Neural cell (in vitro differentiated cells): ENCODE data around the gene ZNF438. TPM values are rescaled to one million over a fixed set of nuclear protein-coding genes. Genes with fewer than 3 reads are reported as not detected.

Source experiments
- H2AFZ ChIP-seq: fragments of 200-600, 300-800 bp; sonication (generic), shearing (Covaris generic); 2 replicates; pipeline ENCODE4 v1.6.0; 2014; ENCODE audit warnings: low read depth, mild to moderate bottlenecking, antibody characterized with exemption, low read length, moderate library complexity
- H3F3A ChIP-seq: fragments of 200-600 bp; shearing (Covaris generic); 2 replicates; pipeline ENCODE4 v1.6.1; 2016; ENCODE audit warnings: mild to moderate bottlenecking, moderate library complexity, mixed read lengths, antibody characterized with exemption, low read length; ENCODE audit not compliant: insufficient read depth, poor library complexity, severe bottlenecking
- H3K27ac ChIP-seq: fragments of 200-600, 300-800 bp; sonication (generic), shearing (Covaris generic); 2 replicates; pipeline ENCODE4 v1.5.1; 2014; ENCODE audit warnings: mild to moderate bottlenecking, low read length, moderate library complexity
- H3K27me3 ChIP-seq: fragments of 300-800, 200-600 bp; sonication (generic), shearing (Covaris generic); 2 replicates; pipeline ENCODE4 v1.6.0; 2014; ENCODE audit warnings: mild to moderate bottlenecking, low read depth, low read length, moderate library complexity; ENCODE audit not compliant: insufficient read depth
- H3K36me3 ChIP-seq: fragments of 300-800, 200-600 bp; sonication (generic), shearing (Covaris generic); 2 replicates; pipeline ENCODE4 v1.5.1; 2014; ENCODE audit warnings: mild to moderate bottlenecking, antibody characterized with exemption, low read length, moderate library complexity; ENCODE audit not compliant: insufficient read depth
- H3K4me2 ChIP-seq: fragments of 300-800, 200-600 bp; sonication (generic), shearing (Covaris generic); 2 replicates; pipeline ENCODE4 v1.6.0; 2014; ENCODE audit warnings: mild to moderate bottlenecking, low read length
- H3K4me3 ChIP-seq: fragments of 300-800, 200-600 bp; sonication (generic), shearing (Covaris generic); 2 replicates; pipeline ENCODE4 v1.5.1; 2014; ENCODE audit warnings: mild to moderate bottlenecking, low read length, moderate library complexity
- H3K79me2 ChIP-seq: fragments of 200-600 bp; shearing (Covaris generic); replicated peaks from 2 replicates; pipeline ENCODE4 v1.6.0; 2014; ENCODE audit warnings: mild to moderate bottlenecking, low read length, moderate library complexity; ENCODE audit not compliant: insufficient read depth
- H3K9ac ChIP-seq: fragments of 300-800, 200-600 bp; sonication (generic), shearing (Covaris generic); 2 replicates; pipeline ENCODE4 v1.6.1; 2016; ENCODE audit warnings: mild to moderate bottlenecking, low read length, mixed read lengths
- H3K9me2 ChIP-seq: fragments of 200-600 bp; shearing (Covaris generic); 2 replicates; pipeline ENCODE4 v1.6.1; 2016; ENCODE audit warnings: mild to moderate bottlenecking, low read length, mixed read lengths; ENCODE audit not compliant: insufficient read depth
- H3K9me3 ChIP-seq: fragments of 200-600, 300-800 bp; sonication (generic), shearing (Covaris generic); 2 replicates; pipeline ENCODE4 v1.6.1; 2016; ENCODE audit warnings: mild to moderate bottlenecking, mixed run types, low read length, moderate library complexity, mixed read lengths
- H4K20me1 ChIP-seq: fragments of 200-600 bp; shearing (Covaris generic); 2 replicates; pipeline ENCODE4 v1.6.1; 2016; ENCODE audit warnings: mild to moderate bottlenecking, mixed run types; ENCODE audit not compliant: insufficient read depth
- EZH2 ChIP-seq: fragments of 200-600, 300-800 bp; shearing (Covaris generic), sonication (generic); IDR thresholded peaks from 2 replicates; pipeline ENCODE4 v1.6.1; 2014; ENCODE audit warnings: antibody characterized with exemption, low read length, borderline replicate concordance, mild to moderate bottlenecking; ENCODE audit not compliant: insufficient read depth, poor library complexity, severe bottlenecking
- MXI1 ChIP-seq: fragments of 450-650 bp; conservative IDR thresholded peaks from 2 replicates; pipeline ENCODE4 v1.6.1; 2014; ENCODE audit warnings: antibody characterized with exemption, mild to moderate bottlenecking; ENCODE audit not compliant: poor library complexity, severe bottlenecking
- POLR2AphosphoS5 ChIP-seq: IDR thresholded peaks from 2 replicates; pipeline ENCODE4 v1.6.1; 2012
- RAD21 ChIP-seq: fragments of 450-650 bp; conservative IDR thresholded peaks from 2 replicates; pipeline ENCODE4 v1.6.1; 2014; ENCODE audit warnings: antibody characterized with exemption, mild to moderate bottlenecking, moderate library complexity
- SMC3 ChIP-seq: fragments of 450-650 bp; conservative IDR thresholded peaks from 2 replicates; pipeline ENCODE4 v1.6.1; 2014; ENCODE audit warnings: antibody characterized with exemption, mild to moderate bottlenecking, moderate library complexity; ENCODE audit not compliant: poor library complexity
- polyA plus RNA-seq: library from polyadenylated mRNA; depleted of rRNA; stranded (reverse); fragments of >200 nt; gene quantifications from 2 replicates; pipeline ENCODE4 v1.2.3, GENCODE V29; 2014
- TF ChIP-seq, protein P1 (sequence below): fragments of 450-650 bp; IDR thresholded peaks from 2 replicates; pipeline ENCODE4 v1.5.1; 2014; ENCODE audit warnings: antibody characterized with exemption, mild to moderate bottlenecking, moderate library complexity; ENCODE audit not compliant: poor library complexity, severe bottlenecking
- TF ChIP-seq, protein P2 (sequence below): IDR thresholded peaks from 2 replicates; pipeline ENCODE4 v1.6.1; 2012; ENCODE audit warnings: borderline replicate concordance

The ZNF438 gene
- polyA plus RNA-seq, 1 donor from 2014 or later, result 0.78 TPM

DNA sequence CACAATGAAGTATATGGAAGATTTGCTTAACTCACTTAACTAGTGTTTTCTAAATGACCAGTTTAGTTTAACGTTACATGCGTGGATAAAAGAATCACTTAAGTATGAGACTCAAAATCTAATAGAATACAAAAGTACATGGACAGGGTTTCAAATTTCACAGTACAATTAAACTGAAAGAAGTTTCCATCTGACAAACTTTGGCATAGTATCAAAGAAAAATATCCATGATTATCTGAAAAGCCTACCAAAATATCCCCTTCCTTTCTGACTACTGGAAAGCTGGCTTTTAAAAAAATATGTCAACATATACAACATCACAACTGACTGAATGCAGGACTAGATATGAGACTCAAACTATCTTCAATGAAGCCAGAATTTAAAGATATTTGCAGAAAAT lies 164.8 kb downstream of the ZNF438 start:
- no peak overlapping the region for H3K27ac ChIP-seq
- no peaks in the 10 kb centered on the region for H3K79me2 ChIP-seq
- no peak overlapping the region for H3K4me3 ChIP-seq
- no peaks in the 10 kb centered on the region for H3F3A ChIP-seq
- no peaks in the 10 kb centered on the region for H3K9me2 ChIP-seq
- no peaks in the 10 kb centered on the region for H4K20me1 ChIP-seq
- TF ChIP-seq MXI1, result no peak
- TF ChIP-seq, protein P1, sequence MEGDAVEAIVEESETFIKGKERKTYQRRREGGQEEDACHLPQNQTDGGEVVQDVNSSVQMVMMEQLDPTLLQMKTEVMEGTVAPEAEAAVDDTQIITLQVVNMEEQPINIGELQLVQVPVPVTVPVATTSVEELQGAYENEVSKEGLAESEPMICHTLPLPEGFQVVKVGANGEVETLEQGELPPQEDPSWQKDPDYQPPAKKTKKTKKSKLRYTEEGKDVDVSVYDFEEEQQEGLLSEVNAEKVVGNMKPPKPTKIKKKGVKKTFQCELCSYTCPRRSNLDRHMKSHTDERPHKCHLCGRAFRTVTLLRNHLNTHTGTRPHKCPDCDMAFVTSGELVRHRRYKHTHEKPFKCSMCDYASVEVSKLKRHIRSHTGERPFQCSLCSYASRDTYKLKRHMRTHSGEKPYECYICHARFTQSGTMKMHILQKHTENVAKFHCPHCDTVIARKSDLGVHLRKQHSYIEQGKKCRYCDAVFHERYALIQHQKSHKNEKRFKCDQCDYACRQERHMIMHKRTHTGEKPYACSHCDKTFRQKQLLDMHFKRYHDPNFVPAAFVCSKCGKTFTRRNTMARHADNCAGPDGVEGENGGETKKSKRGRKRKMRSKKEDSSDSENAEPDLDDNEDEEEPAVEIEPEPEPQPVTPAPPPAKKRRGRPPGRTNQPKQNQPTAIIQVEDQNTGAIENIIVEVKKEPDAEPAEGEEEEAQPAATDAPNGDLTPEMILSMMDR, result no peak
- no peak for TF ChIP-seq SMC3
- TF ChIP-seq, protein P2, sequence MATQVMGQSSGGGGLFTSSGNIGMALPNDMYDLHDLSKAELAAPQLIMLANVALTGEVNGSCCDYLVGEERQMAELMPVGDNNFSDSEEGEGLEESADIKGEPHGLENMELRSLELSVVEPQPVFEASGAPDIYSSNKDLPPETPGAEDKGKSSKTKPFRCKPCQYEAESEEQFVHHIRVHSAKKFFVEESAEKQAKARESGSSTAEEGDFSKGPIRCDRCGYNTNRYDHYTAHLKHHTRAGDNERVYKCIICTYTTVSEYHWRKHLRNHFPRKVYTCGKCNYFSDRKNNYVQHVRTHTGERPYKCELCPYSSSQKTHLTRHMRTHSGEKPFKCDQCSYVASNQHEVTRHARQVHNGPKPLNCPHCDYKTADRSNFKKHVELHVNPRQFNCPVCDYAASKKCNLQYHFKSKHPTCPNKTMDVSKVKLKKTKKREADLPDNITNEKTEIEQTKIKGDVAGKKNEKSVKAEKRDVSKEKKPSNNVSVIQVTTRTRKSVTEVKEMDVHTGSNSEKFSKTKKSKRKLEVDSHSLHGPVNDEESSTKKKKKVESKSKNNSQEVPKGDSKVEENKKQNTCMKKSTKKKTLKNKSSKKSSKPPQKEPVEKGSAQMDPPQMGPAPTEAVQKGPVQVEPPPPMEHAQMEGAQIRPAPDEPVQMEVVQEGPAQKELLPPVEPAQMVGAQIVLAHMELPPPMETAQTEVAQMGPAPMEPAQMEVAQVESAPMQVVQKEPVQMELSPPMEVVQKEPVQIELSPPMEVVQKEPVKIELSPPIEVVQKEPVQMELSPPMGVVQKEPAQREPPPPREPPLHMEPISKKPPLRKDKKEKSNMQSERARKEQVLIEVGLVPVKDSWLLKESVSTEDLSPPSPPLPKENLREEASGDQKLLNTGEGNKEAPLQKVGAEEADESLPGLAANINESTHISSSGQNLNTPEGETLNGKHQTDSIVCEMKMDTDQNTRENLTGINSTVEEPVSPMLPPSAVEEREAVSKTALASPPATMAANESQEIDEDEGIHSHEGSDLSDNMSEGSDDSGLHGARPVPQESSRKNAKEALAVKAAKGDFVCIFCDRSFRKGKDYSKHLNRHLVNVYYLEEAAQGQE, result no peak
- TF ChIP-seq RAD21, result no peak
- H3K9me3 ChIP-seq, result no peaks in the 10 kb centered on the region
- H3K9ac ChIP-seq, result no peak overlapping the region
- no peak overlapping the region for H2AFZ ChIP-seq
- no peaks in the 10 kb centered on the region for H3K36me3 ChIP-seq
- H3K4me2 ChIP-seq, result no peak overlapping the region
- H3K27me3 ChIP-seq, result no peaks in the 10 kb centered on the region

DNA sequence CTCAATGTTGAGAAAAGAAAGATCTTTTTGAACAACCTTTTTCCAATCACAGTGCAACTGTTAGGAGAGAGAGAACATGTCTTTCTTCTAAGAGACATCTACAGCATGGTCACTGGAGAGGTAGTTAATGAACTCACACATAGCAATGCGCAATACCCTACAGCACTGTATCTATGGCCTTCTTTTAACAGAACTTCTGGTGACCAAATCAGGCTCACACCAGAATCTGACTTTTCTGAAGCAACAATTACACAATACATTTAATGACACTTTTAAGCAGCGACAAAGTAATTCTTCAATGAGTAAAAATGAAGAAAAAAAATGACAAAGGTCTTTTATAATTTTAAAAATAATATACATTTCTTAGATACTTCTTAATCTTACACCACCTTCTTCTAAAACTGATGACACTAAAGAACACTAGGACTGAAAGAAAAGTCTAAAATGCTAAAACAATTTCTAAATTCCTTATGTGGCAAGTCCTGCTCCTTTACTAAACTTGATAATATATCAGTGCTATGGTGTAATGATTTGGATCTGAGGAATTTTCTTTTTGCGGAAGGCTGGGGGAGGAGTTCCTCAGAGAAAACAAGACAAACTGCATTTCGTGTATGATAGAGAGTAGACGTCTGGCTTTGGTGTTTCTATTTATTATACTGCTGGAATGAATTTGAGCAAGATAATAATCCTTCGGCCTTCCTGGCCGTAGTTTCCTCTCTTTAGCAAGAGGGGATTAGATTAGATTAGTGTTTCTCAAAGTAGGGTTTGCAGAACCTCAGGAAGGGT lies 166.3 kb downstream of the ZNF438 start:
- Histone ChIP-seq H3K27ac (no peak overlapping the region), H3K36me3 (no peaks in the 10 kb centered on the region), H3K9me2 (no peaks in the 10 kb centered on the region), H3K9me3 (no peaks in the 10 kb centered on the region), H3K4me2 (no peak overlapping the region), H3K27me3 (no peaks in the 10 kb centered on the region), H3F3A (no peaks in the 10 kb centered on the region), H4K20me1 (no peaks in the 10 kb centered on the region), H3K79me2 (no peaks in the 10 kb centered on the region), H3K9ac (no peak overlapping the region), H2AFZ (no peak overlapping the region), H3K4me3 (no peak overlapping the region)
- TF ChIP-seq EZH2 (no peak), POLR2AphosphoS5 (no peak)
- TF ChIP-seq, protein P2, result no peak
